ENCODE data around the gene RDH16.

Gene RDH16

DNA sequence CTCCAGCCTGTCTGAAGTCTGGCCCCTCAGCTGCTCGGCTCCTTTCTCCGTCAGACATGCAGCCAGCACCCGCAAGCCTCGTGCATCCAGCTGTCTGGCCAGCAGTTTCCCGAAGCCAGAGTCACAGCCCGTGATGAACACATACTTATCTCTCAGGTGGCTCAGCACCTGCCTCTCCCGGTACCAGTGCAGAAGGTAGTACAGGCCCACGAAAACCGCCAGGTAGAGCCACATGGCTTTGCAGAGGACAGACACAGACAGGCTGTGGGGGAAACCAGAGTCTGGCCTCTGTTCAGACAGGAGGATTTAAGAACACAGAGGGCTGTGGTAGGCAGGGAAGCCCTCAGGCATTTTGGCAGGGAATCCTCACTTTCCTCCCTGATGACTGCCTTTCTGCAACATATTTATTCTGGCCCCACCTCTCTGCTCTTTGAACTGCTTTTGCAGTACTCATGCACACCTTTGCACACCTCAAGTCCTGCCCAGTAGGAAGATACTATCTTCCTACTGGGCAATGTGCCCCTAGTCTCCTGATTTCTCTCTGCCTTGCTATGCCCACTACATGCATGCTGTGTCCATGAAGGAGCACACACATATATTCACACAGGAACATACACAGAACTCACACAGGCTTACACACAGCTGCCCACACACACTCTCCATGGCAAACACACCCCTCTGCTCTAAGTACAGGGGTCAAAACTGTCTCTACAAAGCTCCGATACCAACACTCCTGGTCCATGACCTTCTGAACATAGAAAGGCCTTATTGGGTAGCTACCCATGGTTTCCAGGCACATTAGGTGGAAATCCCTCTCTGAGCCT is at the start of gene RDH16:
RDH16 (minus strand) TSS at position 380 of the 824 bp plus-strand sequence; CDS start at position 234, 146 bp downstream.
- DNase-seq = no peak

DNA sequence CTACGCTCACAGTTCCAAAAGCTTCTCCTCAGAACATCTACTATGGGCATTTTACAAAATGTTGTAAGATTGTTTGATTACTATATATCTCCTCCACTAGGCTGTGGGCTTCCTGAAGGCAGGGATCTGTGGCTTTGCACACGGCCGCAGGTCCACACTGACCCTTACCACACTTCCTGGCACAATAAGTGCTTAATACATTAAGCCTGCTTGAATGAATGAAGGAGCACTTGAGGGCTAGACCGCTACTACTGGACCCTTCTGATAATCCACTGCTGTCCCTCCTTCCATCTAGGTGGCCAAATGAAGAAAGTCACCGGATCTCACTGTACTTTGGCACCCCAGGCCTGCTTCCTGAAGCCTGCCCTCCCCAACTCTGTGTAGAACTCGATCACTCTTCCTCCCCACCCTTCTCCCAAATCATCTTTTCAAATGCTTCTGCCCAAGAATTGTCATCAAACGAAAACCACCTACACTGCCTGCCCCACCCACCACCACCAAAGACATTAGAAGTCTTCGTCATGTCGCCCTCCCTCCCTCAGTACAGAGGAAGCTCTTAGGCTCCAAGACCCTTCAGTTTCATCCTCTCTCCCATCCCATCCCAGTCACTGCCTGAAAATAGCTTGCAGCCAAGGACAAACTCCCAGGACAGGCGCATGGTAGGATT is 49.5 kb upstream of the RDH16 start:
- no peak for DNase-seq

DNA sequence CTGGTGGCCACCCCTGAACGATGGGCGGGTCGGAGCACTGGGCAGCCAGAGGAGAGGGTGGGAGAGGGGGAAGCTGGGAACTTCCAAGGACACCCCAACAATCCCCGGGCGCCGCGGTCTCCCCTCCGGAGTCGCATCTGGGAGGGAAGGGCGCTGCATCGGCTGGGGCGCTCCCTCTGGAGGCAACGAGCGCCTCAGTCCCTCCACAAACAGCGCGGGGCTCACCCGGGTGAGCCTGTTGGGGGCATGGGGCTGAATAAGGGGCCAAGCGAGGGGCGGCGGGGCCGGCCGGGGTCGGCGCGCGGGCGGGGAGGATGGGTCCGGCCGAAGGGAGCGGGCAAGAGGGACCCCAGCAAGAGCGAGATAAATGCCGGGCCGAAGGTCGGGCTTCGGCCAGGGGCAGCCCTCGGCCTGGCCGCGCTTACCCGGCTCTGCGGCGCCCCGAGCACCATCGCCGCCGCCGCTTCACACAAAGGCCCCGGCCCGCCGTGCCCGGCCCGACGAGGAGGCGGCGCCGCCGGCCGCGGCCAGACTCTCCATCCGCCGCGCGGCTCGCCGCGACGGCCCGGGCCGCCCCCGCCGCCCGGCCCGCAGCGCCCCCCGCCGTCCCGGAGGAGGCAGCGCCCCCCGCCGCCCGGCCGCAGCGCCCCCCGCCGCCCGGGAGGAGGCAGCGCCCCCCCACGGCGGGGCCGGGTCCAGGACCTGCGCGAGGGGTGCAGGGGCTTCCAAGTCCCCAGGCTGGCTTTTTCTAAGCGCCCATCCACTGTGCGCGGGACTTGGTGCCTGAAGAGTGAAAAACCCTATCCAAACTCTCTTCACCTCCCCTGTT is 48.8 kb upstream of the RDH16 start, which contains the start of gene ZBTB39:
ZBTB39 (minus strand) TSS at position 567 of the 829 bp plus-strand sequence. CDS start 1,629 bp downstream, outside the sequence.
- no peak for DNase-seq

DNA sequence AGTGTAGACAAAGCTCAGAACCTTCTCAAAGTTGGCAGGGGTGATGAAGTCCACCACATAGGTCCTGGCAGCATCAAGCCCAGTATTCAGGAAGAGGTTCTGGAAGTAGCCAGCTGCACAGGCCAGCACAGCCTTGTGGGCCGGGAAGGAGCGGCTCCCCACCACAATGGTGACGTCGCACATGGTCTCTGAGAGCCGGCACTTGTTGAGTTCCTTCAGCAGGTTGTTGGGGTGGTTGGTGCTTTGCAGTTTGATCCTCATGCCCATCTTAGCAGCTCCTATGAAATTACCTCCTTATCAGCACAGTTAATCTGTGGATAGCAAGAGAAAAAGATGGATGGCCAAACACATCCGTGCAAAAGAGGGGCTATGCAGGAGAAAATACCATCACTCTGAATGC is 47.2 kb upstream of the RDH16 start:
- no peak for DNase-seq

DNA sequence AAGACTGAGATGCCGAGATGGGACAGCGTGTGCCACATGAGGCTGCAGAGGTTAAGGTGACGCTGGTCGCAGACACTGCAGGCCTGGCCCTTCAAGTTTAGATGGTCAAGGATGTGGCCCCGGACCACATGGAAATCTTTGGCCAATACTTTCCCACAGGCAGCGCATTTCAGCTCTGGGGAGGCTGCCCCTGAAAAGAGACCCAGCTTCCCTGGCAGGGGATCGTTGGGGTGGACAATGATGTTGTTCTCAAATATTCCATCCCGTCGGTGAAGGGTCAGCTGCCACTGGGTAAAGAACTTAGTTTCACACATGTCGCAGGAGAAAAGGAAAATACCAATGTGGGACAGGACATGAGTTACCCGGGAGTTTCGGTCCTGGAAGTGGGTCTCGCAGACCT is 46.0 kb upstream of the RDH16 start:
- DNase-seq = no peak

DNA sequence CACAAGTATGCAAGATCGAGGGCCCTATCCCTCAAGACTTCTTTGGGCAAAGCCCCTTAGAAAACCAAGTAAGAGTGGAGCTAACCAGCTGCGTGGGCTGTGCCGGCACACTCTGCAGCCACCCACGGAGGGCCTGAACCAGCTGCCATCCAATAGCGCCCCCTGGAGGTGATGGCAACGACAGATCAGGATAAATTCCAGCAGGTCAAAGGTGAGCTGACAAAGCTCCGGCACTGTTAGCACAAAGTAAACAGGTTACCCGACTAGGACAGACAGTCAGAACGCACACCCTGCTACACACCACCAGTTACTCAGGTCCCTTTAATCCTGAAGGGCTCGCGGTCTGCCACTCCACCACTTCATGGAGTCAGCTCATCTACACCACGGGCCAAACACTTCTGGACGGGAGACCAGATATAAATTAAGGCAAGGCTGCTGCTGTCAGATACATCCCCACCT is 44.1 kb upstream of the RDH16 start:
- no peak for DNase-seq

DNA sequence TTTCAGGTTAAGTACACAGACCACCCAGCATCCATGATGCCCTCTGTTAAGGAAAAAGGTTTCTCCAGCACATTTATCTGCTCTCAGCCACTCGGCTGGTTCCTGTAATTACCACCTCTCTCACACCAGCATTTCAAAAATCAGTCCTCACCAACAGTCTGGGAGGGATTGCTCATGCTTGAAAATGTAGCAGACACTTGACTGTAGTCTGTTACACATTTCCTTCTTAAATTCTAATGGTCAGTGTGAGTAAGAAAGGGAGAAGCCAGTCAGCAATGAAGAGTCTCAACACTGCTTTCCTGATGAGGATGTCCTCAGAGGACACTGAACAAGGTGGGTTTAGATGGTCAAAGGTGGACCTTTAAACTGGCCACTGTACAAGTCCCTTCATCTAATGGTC is 43.0 kb upstream of the RDH16 start:
- DNase-seq = no peak

- no peak for DNase-seq
Observed at GRCh38 chr12:56999456-56999855, 42.0 kb upstream of the RDH16 start.

DNA sequence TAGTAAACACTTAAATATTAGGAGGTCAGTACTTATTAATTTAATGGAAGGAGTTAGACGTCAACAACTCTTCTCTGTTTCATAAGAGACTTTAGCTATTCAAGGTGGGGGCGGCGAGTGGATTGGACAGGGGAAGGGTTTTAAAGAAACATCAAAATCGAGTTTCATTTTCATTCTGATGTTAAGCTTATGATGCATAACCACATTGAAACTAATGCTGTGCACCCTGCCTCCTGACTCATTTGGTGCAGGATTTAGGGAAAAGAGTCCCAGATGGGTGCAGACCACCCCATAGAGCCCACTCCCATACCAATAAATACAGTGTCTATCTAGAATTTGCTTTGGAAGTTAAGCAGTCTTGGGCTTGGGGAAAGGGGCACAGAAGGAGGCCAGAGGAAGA is 41.6 kb upstream of the RDH16 start:
- no peak for DNase-seq

- no peak for DNase-seq
Observed at GRCh38 chr12:56998316-56998715, 40.9 kb upstream of the RDH16 start.

DNA sequence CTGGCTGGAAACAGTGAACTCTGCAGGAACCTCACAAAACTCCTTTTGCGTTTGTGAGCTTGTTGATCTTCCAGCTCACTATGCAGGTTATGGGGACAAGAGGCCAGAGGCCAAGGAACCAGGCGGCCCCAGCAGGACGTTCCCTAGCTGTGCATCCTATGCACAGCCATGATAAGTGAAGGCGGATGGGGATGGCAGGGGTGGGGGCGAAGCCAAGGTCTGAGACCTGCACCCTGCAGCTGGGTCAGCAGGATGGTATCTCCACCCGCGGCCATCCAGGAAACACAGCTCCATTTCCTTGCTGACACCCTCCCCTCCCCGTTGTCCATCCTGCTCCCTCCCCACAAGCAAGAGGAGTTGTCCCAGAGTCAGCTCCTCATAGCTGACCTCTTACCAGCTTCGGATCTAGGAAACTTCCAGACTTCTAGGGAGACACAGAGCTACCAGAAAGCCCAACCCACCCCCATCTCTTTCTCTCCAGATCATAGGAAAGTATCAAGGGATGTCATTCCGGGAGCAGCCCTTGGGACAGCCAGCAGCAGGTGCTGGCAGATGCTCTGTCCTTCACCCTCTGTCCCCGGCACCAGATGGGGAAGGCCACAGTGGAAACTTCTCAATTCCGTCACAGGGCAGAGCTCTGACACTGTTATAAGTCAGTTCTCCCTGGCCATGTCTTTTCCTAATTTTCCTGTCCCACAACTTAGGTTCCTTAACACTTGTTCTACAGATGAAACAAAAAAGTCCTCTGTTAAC is 39.6 kb upstream of the RDH16 start:
- DNase-seq = no peak

GRCh38 chr12:56995930-56996496 is 38.6 kb upstream of the RDH16 start:
- no peak for DNase-seq

DNA sequence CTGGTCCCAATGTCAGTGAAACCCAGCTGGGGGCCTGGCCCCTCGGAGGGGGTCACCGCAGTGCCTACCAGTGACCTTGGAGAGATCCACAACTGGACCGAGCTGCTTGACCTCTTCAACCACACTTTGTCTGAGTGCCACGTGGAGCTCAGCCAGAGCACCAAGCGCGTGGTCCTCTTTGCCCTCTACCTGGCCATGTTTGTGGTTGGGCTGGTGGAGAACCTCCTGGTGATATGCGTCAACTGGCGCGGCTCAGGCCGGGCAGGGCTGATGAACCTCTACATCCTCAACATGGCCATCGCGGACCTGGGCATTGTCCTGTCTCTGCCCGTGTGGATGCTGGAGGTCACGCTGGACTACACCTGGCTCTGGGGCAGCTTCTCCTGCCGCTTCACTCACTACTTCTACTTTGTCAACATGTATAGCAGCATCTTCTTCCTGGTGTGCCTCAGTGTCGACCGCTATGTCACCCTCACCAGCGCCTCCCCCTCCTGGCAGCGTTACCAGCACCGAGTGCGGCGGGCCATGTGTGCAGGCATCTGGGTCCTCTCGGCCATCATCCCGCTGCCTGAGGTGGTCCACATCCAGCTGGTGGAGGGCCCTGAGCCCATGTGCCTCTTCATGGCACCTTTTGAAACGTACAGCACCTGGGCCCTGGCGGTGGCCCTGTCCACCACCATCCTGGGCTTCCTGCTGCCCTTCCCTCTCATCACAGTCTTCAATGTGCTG is 38.0 kb upstream of the RDH16 start:
- DNase-seq = no peak

GRCh38 chr12:56994231-56994746 is 36.9 kb upstream of the RDH16 start:
- DNase-seq = no peak

DNA sequence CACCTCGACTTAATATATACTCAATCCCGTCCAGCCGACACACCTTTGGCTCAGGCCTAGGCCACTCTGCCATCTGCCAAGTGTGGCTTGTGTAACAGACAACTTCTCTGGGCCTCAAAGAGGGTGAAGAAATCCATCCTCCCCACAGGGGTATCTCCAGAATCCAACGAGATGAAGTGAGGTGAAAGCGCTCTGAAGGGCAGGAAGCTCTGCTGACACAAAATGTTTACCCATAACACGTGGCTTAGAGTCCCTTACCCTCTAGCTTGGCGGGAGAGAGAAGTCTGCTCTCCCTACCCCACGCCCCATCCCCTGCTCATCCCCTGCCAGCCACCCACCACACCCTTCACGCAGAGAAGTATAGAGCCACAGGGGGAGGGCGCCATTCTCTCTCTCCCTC is 35.9 kb upstream of the RDH16 start:
- DNase-seq = no peak

DNA sequence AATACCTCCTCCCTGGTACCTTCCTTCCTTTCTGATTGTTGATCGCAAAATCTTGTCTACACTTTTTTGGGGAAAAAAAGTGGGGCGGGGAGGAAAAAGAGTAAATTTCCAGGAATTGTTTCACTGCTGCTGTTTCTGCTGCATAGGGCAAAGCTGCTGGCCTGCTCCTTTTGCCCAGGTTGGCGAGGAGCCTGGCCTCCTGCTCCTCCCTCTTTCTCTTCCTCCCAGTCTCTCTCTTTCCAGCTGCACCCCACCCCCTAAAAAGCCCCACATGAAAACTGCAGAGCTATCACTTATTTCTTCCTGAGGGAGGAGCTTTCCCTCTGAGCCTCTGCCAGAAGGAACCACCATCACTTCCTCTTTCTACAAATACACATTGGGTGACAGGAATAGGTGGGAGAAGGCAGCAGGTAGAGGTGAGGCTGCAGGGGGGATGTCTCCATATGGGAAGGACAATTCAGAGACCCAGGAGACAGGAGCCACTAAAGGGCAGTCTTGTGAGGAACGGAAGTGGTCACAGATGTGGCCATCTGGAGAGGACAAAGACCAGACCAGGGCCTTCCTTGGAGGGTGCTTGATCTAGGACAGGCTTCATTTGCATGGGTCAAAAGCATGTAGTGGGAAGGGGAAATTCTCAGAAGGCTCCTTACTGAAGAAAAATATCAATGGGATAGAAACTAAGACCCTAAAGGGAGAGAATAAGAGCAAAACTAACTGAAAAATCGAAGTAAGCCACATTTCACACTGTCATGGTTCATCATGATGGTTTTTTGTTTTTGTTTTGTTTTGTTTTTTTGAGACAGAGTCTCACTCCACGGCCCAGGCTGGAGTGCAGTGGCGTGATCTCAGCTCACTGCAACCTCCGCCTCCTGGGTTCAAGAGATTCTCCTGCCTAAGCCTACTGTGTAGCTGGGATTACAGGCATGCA is 34.2 kb upstream of the RDH16 start:
- no peak for DNase-seq

DNA sequence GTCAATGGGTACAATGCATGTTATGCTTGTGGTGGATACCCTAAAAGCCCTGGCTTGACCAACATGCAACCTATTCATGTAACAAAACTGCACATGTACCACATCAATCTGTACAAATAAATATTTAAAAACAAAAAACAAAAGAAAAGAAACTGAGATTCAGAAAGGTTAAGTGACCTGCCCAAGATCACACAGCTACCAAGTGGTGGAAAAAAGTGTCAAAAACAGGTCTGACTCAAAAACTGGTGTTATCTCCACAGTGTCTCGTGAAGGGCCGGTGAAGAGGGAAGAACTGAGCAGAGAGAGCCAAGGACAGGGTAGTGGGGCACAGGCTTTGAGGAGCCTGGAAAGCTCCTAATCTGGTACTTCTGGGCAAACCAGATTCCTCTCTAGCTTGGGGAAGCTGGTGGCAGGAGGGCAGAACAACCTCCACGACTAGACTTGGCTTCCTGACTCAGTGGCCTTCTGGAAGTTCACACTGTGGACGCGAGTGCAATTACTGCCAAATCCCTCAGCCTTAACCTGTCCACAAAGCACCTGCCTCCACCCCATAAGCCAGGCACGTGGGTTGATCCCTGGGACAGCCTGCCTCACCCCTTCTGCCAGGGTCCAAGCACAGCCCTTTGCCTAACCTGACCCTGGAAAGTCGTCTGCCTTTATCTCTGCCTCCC is 33.4 kb upstream of the RDH16 start:
- DNase-seq = no peak

DNA sequence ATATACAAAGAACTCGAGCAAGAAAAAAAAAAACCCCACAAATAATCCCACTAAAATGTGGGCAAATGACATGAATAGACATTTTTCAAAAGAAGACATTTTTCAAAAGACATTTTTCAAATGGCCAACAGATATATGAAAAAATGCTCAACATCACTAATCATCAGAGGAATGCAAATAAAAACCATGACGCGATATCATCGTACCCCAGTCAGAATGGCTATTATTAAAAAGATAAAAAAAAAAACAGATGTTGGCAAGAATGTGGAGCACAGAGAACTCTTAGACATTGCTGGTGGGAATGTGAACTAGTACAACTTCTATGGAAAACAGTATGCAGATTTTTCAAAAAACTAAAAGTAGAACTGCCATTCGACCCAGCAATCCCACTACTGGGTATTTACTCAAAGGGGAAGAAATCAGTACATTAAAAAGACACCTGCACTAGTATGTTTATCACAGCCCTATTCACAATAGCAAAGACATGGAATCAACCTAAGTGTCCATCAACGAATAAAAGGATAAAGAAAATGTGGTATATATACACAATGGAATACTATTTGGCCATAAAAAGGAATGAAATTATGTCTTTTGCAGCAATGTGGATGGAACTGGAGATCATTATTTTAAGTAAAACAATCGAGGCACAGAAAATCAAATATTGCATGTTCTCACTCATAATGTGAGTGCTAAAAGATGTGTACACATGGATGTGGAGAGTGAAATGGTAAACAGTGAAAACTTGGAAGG is 32.6 kb upstream of the RDH16 start:
- DNase-seq = no peak

All from NCI-H187 treated with DMSO at 0.1 percent for 48 hours (cell line).